ENCODE data around the gene HCN2.

GRCh38 chr19:548886-549830, 40.5 kb upstream of the HCN2 start:
- TF ChIP-seq POLR2A (IDR thresholded peaks at IDR 0.05) (no peak), POLR2AphosphoS5 (IDR thresholded peaks at IDR 0.05) (no peak)
- TF ChIP-seq, protein P1, sequence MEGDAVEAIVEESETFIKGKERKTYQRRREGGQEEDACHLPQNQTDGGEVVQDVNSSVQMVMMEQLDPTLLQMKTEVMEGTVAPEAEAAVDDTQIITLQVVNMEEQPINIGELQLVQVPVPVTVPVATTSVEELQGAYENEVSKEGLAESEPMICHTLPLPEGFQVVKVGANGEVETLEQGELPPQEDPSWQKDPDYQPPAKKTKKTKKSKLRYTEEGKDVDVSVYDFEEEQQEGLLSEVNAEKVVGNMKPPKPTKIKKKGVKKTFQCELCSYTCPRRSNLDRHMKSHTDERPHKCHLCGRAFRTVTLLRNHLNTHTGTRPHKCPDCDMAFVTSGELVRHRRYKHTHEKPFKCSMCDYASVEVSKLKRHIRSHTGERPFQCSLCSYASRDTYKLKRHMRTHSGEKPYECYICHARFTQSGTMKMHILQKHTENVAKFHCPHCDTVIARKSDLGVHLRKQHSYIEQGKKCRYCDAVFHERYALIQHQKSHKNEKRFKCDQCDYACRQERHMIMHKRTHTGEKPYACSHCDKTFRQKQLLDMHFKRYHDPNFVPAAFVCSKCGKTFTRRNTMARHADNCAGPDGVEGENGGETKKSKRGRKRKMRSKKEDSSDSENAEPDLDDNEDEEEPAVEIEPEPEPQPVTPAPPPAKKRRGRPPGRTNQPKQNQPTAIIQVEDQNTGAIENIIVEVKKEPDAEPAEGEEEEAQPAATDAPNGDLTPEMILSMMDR (IDR thresholded peaks at IDR 0.05): no peak

Data from breast epithelium (tissue), 3 donors.